WTC11 (cell line): ENCODE measurements around the gene PTX4. TPM values are rescaled to one million over a fixed set of nuclear protein-coding genes. Genes with fewer than 3 reads are reported as not detected.

Experiments used
- ATAC-seq: fragments of 200-7000 bp; cut with Tn5 transposase; 2 replicates; pipeline ENCODE4 v1.10.0; 2021; ENCODE audit warnings: mild to moderate bottlenecking, moderate library complexity
- CTCF ChIA-PET: fragments of 300-600 bp; sonication (Branson Sonifier 250); formaldehyde crosslinking; loops from one replicate; lab custom pipeline; 2021; ENCODE audit warnings: antibody characterized with exemption; lab: Charles Lee
- POLR2A ChIA-PET: fragments of 350-600 bp; sonication (Branson Sonifier 250); formaldehyde crosslinking; loops from one replicate; lab custom pipeline; 2021; ENCODE audit warnings: antibody characterized with exemption; lab: Charles Lee
- DNase-seq: peaks from one replicate; pipeline ENCODE4 v3.0.0; 2021; ENCODE audit warnings: low spot score
- H3K27ac Mint-ChIP-seq: 2 replicates; pipeline ENCODE4 v1.8.0; 2021; ENCODE audit warnings: mixed read lengths
- H3K27me3 Mint-ChIP-seq: 2 replicates; pipeline ENCODE4 v1.8.0; 2021; ENCODE audit warnings: low read depth, mild to moderate bottlenecking, moderate library complexity, mixed read lengths
- H3K36me3 Mint-ChIP-seq: 2 replicates; pipeline ENCODE4 v1.8.0; 2021; ENCODE audit warnings: mixed read lengths
- H3K4me1 Mint-ChIP-seq: 2 replicates; pipeline ENCODE4 v1.8.0; 2022; ENCODE audit warnings: mixed read lengths
- H3K4me3 Mint-ChIP-seq: 2 replicates; pipeline ENCODE4 v1.8.0; 2021; ENCODE audit warnings: mild to moderate bottlenecking, moderate library complexity, mixed read lengths
- H3K9me3 Mint-ChIP-seq: 2 replicates; pipeline ENCODE4 v1.8.0; 2021; ENCODE audit warnings: mixed read lengths
- CREB1 ChIP-seq: sonication (generic); formaldehyde crosslinking; IDR thresholded peaks from 2 replicates; pipeline ENCODE4 v1.8.0; 2023; ENCODE audit warnings: mild to moderate bottlenecking, missing genetic modification reagents
- ELF4 ChIP-seq: sonication (generic); formaldehyde crosslinking; IDR thresholded peaks from 2 replicates; pipeline ENCODE4 v1.8.1; 2022; ENCODE audit warnings: low read depth, mild to moderate bottlenecking, moderate library complexity, missing genetic modification reagents
- ETV6 ChIP-seq: sonication (generic); formaldehyde crosslinking; IDR thresholded peaks from 2 replicates; pipeline ENCODE4 v1.8.1; 2022; ENCODE audit warnings: mild to moderate bottlenecking, missing genetic modification reagents
- FOXK1 ChIP-seq: sonication (generic); formaldehyde crosslinking; IDR thresholded peaks from 2 replicates; pipeline ENCODE4 v1.8.0; 2022; ENCODE audit warnings: mild to moderate bottlenecking, moderate library complexity, missing genetic modification reagents
- IRF2 ChIP-seq: sonication (generic); formaldehyde crosslinking; IDR thresholded peaks from 2 replicates; pipeline ENCODE4 v1.8.0; 2022; ENCODE audit warnings: low read depth, missing genetic modification reagents, borderline replicate concordance
- RORB ChIP-seq: fragments of 250-450 bp; sonication (Bioruptor Pico); IDR thresholded peaks from 2 replicates; pipeline ENCODE4 v1.9.0; 2021; ENCODE audit warnings: mild to moderate bottlenecking
- SMAD3 ChIP-seq: sonication (generic); formaldehyde crosslinking; IDR thresholded peaks from 2 replicates; pipeline ENCODE4 v1.8.0; 2022; ENCODE audit warnings: missing genetic modification reagents, mild to moderate bottlenecking, borderline replicate concordance
- TP53 ChIP-seq: sonication (generic); formaldehyde crosslinking; IDR thresholded peaks from 2 replicates; pipeline ENCODE4 v1.8.1; 2023; ENCODE audit warnings: mild to moderate bottlenecking, missing genetic modification reagents
- ZNF121 ChIP-seq: sonication (generic); formaldehyde crosslinking; IDR thresholded peaks from 2 replicates; pipeline ENCODE4 v1.8.0; 2023; ENCODE audit warnings: missing genetic modification reagents
- ZNF138 ChIP-seq: sonication (generic); formaldehyde crosslinking; conservative IDR thresholded peaks from 2 replicates; pipeline ENCODE4 v1.8.1; 2022; ENCODE audit warnings: mild to moderate bottlenecking, moderate library complexity, missing genetic modification reagents
- ZNF416 ChIP-seq: fragments of 250-450 bp; sonication (Bioruptor Pico); IDR thresholded peaks from 2 replicates; pipeline ENCODE4 v1.9.0; 2021; ENCODE audit warnings: mild to moderate bottlenecking, inconsistent platforms
- total RNA-seq: library from RNA; stranded (reverse); gene quantifications from 3 replicates; pipeline ENCODE4 v1.2.3, GENCODE V29; 2021
- TF ChIP-seq, protein P1 (sequence below): sonication (generic); formaldehyde crosslinking; IDR thresholded peaks from 2 replicates; pipeline ENCODE4 v1.8.0; 2022; ENCODE audit warnings: missing genetic modification reagents
- TF ChIP-seq, protein P2 (sequence below): fragments of 250-450 bp; sonication (Bioruptor Pico); IDR thresholded peaks from 2 replicates; pipeline ENCODE4 v2.1.2; 2022; ENCODE audit warnings: mild to moderate bottlenecking, moderate library complexity
- TF ChIP-seq, protein P3 (sequence below): fragments of 250-450 bp; sonication (Bioruptor Pico); conservative IDR thresholded peaks from 2 replicates; pipeline ENCODE4 v1.9.0; 2021; ENCODE audit warnings: mild to moderate bottlenecking
- TF ChIP-seq, protein P4 (sequence below): sonication (generic); formaldehyde crosslinking; IDR thresholded peaks from 2 replicates; pipeline ENCODE4 v1.8.1; 2023; ENCODE audit warnings: mild to moderate bottlenecking, missing genetic modification reagents, moderate library complexity
- TF ChIP-seq, protein P5 (sequence below): sonication (generic); formaldehyde crosslinking; IDR thresholded peaks from 2 replicates; pipeline ENCODE4 v1.8.1; 2023; ENCODE audit warnings: mild to moderate bottlenecking, missing genetic modification reagents, borderline replicate concordance
- TF ChIP-seq, protein P6 (sequence below): sonication (generic); formaldehyde crosslinking; IDR thresholded peaks from 2 replicates; pipeline ENCODE4 v1.8.1; 2022; ENCODE audit warnings: low read depth, missing genetic modification reagents, borderline replicate concordance
- TF ChIP-seq, protein P7 (sequence below): sonication (generic); formaldehyde crosslinking; conservative IDR thresholded peaks from 2 replicates; pipeline ENCODE4 v1.8.1; 2023; ENCODE audit warnings: mild to moderate bottlenecking, low read depth, missing genetic modification reagents, moderate library complexity

The PTX4 gene
- total RNA-seq, 1 experiment from 2014 or later = 0.26 TPM

DNA sequence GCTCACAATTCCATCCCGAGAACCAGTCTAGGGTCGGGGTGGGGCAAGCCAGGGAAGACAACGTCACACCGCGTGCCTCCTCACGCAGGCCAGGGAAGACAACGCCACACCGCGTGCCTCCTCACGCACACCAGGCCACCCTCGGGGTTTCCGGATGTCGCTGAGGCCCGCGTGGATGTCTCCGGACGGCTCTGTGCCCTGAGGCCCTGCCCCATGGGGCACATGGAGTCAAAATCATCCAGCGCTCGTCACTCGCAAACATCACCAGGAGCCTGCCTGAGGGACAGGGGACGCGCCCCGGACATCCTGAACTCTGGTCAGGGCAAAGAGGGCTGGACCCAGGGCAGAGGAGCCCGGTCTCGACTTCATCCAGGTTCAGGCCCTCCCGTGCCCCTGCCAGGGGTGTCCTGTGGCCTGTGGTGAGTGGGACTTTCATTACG, 48.4 kb upstream of the PTX4 start (continued):
- TF ChIP-seq ETV6 (CRISPR knock-in tag) = no peak
- TF ChIP-seq ZNF121 (CRISPR knock-in tag) = no peak
- TF ChIP-seq, protein P1, sequence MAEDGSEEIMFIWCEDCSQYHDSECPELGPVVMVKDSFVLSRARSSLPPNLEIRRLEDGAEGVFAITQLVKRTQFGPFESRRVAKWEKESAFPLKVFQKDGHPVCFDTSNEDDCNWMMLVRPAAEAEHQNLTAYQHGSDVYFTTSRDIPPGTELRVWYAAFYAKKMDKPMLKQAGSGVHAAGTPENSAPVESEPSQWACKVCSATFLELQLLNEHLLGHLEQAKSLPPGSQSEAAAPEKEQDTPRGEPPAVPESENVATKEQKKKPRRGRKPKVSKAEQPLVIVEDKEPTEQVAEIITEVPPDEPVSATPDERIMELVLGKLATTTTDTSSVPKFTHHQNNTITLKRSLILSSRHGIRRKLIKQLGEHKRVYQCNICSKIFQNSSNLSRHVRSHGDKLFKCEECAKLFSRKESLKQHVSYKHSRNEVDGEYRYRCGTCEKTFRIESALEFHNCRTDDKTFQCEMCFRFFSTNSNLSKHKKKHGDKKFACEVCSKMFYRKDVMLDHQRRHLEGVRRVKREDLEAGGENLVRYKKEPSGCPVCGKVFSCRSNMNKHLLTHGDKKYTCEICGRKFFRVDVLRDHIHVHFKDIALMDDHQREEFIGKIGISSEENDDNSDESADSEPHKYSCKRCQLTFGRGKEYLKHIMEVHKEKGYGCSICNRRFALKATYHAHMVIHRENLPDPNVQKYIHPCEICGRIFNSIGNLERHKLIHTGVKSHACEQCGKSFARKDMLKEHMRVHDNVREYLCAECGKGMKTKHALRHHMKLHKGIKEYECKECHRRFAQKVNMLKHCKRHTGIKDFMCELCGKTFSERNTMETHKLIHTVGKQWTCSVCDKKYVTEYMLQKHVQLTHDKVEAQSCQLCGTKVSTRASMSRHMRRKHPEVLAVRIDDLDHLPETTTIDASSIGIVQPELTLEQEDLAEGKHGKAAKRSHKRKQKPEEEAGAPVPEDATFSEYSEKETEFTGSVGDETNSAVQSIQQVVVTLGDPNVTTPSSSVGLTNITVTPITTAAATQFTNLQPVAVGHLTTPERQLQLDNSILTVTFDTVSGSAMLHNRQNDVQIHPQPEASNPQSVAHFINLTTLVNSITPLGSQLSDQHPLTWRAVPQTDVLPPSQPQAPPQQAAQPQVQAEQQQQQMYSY (CRISPR knock-in tag) = no peak
- TF ChIP-seq, protein P2, sequence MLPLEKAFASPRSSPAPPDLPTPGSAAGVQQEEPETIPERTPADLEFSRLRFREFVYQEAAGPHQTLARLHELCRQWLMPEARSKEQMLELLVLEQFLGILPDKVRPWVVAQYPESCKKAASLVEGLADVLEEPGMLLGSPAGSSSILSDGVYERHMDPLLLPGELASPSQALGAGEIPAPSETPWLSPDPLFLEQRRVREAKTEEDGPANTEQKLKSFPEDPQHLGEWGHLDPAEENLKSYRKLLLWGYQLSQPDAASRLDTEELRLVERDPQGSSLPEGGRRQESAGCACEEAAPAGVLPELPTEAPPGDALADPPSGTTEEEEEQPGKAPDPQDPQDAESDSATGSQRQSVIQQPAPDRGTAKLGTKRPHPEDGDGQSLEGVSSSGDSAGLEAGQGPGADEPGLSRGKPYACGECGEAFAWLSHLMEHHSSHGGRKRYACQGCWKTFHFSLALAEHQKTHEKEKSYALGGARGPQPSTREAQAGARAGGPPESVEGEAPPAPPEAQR (CRISPR knock-in tag) = no peak
- TF ChIP-seq, protein P3, sequence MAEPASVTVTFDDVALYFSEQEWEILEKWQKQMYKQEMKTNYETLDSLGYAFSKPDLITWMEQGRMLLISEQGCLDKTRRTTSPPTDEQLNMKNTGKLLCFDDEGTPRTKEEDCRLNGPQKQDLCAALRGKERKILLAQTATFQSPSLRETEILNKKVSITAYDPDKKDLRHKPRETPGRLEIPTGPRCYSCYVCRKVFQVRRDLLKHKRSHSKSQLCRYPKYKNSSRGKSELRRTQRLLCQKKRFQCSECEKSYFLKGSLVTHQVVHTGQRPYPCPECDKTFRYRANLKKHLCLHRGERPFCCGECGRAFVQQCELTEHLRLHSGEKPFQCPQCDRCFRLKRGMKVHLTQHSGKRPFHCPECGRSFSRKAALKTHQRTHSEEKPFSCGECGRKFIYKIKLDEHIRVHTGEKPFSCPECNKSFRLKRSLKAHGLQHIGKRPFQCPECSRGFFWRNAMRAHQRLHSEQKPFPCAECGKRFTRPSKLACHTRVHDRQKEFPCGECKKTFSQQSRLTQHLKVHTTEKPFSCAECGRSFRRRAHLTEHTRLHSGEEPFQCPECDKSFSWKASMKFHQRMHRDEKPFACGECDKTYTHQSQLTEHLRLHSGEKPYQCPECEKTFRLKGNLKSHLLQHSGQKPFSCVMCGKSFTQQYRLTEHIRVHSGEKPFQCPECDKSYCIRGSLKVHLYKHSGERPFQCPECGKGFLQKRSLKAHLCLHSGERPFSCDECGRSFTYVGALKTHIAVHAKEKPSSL (CRISPR knock-in tag) = no peak
- TF ChIP-seq RORB (CRISPR knock-in tag) = no peak
- TF ChIP-seq, protein P4, sequence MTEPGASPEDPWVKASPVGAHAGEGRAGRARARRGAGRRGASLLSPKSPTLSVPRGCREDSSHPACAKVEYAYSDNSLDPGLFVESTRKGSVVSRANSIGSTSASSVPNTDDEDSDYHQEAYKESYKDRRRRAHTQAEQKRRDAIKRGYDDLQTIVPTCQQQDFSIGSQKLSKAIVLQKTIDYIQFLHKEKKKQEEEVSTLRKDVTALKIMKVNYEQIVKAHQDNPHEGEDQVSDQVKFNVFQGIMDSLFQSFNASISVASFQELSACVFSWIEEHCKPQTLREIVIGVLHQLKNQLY (CRISPR knock-in tag) = no peak
- TF ChIP-seq CREB1 (CRISPR knock-in tag) = no peak

DNA sequence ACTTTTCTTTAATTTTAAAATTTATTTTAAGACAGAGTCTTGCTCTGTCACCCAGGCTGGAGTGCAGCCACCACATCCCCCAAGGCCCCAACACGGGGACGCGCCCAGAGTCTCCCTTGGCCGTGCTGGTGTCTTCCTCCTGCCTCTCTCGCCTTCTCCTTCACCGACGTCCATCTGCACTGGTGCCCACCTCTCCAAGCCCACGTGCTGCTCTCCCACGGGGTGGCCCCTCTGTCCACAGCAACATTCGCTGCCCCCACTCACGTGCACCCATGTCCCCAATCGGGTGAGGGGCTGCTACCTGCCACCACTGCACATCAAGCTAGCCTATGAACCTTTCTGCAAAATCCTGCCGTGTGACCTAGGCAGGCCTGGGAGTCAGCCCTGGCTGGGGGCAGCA, 47.9 kb upstream of the PTX4 start:
- Mint-ChIP-seq H3K4me1 (no peaks in the 10 kb centered on the region), H3K4me3 (no peak overlapping the region), H3K27me3 (no peaks in the 10 kb centered on the region), H3K27ac (peak overlapping the region; percentile 84; the same call in 1 of the 2 replicates), H3K9me3 (no peaks in the 10 kb centered on the region), H3K36me3 (no peaks in the 10 kb centered on the region)
- ATAC-seq (no peak), DNase-seq (no peak)
- TF ChIP-seq FOXK1 (CRISPR knock-in tag) (no peak), SMAD3 (CRISPR knock-in tag) (no peak), ZNF416 (CRISPR knock-in tag) (no peak), ELF4 (CRISPR knock-in tag) (no peak), TP53 (CRISPR knock-in tag) (no peak), ZNF138 (no peak), IRF2 (CRISPR knock-in tag) (no peak)
- TF ChIP-seq, protein P5, sequence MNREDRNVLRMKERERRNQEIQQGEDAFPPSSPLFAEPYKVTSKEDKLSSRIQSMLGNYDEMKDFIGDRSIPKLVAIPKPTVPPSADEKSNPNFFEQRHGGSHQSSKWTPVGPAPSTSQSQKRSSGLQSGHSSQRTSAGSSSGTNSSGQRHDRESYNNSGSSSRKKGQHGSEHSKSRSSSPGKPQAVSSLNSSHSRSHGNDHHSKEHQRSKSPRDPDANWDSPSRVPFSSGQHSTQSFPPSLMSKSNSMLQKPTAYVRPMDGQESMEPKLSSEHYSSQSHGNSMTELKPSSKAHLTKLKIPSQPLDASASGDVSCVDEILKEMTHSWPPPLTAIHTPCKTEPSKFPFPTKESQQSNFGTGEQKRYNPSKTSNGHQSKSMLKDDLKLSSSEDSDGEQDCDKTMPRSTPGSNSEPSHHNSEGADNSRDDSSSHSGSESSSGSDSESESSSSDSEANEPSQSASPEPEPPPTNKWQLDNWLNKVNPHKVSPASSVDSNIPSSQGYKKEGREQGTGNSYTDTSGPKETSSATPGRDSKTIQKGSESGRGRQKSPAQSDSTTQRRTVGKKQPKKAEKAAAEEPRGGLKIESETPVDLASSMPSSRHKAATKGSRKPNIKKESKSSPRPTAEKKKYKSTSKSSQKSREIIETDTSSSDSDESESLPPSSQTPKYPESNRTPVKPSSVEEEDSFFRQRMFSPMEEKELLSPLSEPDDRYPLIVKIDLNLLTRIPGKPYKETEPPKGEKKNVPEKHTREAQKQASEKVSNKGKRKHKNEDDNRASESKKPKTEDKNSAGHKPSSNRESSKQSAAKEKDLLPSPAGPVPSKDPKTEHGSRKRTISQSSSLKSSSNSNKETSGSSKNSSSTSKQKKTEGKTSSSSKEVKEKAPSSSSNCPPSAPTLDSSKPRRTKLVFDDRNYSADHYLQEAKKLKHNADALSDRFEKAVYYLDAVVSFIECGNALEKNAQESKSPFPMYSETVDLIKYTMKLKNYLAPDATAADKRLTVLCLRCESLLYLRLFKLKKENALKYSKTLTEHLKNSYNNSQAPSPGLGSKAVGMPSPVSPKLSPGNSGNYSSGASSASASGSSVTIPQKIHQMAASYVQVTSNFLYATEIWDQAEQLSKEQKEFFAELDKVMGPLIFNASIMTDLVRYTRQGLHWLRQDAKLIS (CRISPR knock-in tag) = no peak
- TF ChIP-seq, protein P6, sequence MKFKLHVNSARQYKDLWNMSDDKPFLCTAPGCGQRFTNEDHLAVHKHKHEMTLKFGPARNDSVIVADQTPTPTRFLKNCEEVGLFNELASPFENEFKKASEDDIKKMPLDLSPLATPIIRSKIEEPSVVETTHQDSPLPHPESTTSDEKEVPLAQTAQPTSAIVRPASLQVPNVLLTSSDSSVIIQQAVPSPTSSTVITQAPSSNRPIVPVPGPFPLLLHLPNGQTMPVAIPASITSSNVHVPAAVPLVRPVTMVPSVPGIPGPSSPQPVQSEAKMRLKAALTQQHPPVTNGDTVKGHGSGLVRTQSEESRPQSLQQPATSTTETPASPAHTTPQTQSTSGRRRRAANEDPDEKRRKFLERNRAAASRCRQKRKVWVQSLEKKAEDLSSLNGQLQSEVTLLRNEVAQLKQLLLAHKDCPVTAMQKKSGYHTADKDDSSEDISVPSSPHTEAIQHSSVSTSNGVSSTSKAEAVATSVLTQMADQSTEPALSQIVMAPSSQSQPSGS (CRISPR knock-in tag) = no peak
- TF ChIP-seq, protein P7, sequence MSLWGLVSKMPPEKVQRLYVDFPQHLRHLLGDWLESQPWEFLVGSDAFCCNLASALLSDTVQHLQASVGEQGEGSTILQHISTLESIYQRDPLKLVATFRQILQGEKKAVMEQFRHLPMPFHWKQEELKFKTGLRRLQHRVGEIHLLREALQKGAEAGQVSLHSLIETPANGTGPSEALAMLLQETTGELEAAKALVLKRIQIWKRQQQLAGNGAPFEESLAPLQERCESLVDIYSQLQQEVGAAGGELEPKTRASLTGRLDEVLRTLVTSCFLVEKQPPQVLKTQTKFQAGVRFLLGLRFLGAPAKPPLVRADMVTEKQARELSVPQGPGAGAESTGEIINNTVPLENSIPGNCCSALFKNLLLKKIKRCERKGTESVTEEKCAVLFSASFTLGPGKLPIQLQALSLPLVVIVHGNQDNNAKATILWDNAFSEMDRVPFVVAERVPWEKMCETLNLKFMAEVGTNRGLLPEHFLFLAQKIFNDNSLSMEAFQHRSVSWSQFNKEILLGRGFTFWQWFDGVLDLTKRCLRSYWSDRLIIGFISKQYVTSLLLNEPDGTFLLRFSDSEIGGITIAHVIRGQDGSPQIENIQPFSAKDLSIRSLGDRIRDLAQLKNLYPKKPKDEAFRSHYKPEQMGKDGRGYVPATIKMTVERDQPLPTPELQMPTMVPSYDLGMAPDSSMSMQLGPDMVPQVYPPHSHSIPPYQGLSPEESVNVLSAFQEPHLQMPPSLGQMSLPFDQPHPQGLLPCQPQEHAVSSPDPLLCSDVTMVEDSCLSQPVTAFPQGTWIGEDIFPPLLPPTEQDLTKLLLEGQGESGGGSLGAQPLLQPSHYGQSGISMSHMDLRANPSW (CRISPR knock-in tag) = no peak
- POLR2A ChIA-PET = no interaction called here
- CTCF ChIA-PET = no interaction called here
